Measurements from ENCODE around the gene MAB21L4. TPM values are rescaled to one million over a fixed set of nuclear protein-coding genes. Genes with fewer than 3 reads are reported as not detected.

MAB21L4 gene
- total RNA-seq, 4 donors from 2014 or later = not detected

- no peak for ATAC-seq (ENCODE audit: low FRiP score)
- no peak for DNase-seq (ENCODE audit: low spot score)
- no peak for TF ChIP-seq CTCF (IDR thresholded peaks at IDR 0.05)
Measured at GRCh38 chr2:240873805-240874714, 21.9 kb downstream of the MAB21L4 start.

GRCh38 chr2:240873098-240873788 is 22.7 kb downstream of the MAB21L4 start:
- no peak for TF ChIP-seq CTCF (IDR thresholded peaks at IDR 0.05)
- ATAC-seq (ENCODE audit: low FRiP score) (no peak), DNase-seq (ENCODE audit: low spot score) (no peak)

GRCh38 chr2:240872317-240873097 is 23.4 kb downstream of the MAB21L4 start:
- TF ChIP-seq CTCF (IDR thresholded peaks at IDR 0.05) = no peak
- ATAC-seq (ENCODE audit: low FRiP score) (no peak), DNase-seq (ENCODE audit: low spot score) (no peak)

- TF ChIP-seq CTCF (IDR thresholded peaks at IDR 0.05) = no peak
- ATAC-seq (ENCODE audit: low FRiP score) = no peak
- no peak for DNase-seq (ENCODE audit: low spot score)
Measured at GRCh38 chr2:240871071-240871958, 24.6 kb downstream of the MAB21L4 start.

GRCh38 chr2:240869956-240870875 is 25.7 kb downstream of the MAB21L4 start:
- TF ChIP-seq CTCF (IDR thresholded peaks at IDR 0.05) = no peak
- DNase-seq (ENCODE audit: low spot score) (no peak), ATAC-seq (ENCODE audit: low FRiP score) (no peak)

All from omental fat pad (tissue), 4 donors.